ENCODE data around the gene PRPS1. TPM values are rescaled to one million over a fixed set of nuclear protein-coding genes. Genes with fewer than 3 reads are reported as not detected.

Gene PRPS1
- total RNA-seq, 2 experiments from 2014 or later, result 57.1 to 80.0 TPM

DNA sequence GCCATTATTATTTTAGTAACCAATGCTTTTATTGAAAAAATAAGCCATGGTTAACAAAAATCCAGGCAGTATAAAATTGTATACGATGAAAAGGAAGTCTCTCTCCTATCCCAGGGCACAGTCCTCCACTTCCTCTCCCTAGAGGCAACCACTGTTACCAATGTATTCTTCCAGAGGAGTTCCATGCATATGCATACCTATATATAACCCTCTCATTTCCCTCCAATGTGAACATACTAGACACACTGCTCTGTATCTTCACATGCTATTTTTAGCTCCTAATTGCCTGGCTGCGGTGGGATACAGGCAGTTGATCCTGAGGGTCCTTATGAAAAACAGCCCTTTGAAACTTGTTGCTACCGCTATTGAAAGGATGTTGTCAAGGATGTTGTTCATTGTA lies 33.8 kb downstream of the PRPS1 start:
- CTCF ChIA-PET (ENCODE audit: unreplicated experiment), result interaction anchor here (1.3 kb wide), 1 partner anchor 115 kb away, joined by 3 read pairs; the partner anchor contains the start of gene NCBP2L
- BruUV-seq (replicated peaks), result no TSS peak
- Histone ChIP-seq H4K20me1 (ENCODE audit: insufficient read depth, low read length) (no peaks in the 10 kb centered on the region), H3K36me3 (ENCODE audit: insufficient read depth, low read length) (no peaks in the 10 kb centered on the region), H3K9me3 (ENCODE audit: low read length) (no peaks in the 10 kb centered on the region), H3K27ac (ENCODE audit: low read depth, low read length, poor library complexity, severe bottlenecking) (no peak overlapping the region), H3K9me2 (ENCODE audit: insufficient read depth, low read length) (no peaks in the 10 kb centered on the region), H3K4me3 (ENCODE audit: low read depth, low read length, poor library complexity, severe bottlenecking) (no peak overlapping the region), H3K4me2 (ENCODE audit: low read length) (no peak overlapping the region), H3K79me2 (ENCODE audit: insufficient read depth, low read depth, low read length) (no peaks in the 10 kb centered on the region), H3K4me1 (ENCODE audit: insufficient read depth, low read length, poor library complexity, severe bottlenecking) (no peaks in the 10 kb centered on the region), H2AFZ (ENCODE audit: low read length) (no peak overlapping the region)
- DNase-seq (ENCODE audit: low spot score), result no peak
- POLR2A ChIA-PET, result no interaction called here
- intact Hi-C loops (cut with micrococcal nuclease; ENCODE audit: unreplicated experiment), result loop anchor here (10.0 kb wide), 1 partner anchor 767 kb away; no protein-coding TSS in a partner anchor
- TF ChIP-seq CTCF (conservative IDR thresholded peaks at IDR 0.05; ENCODE audit: low read length) (no peak), EZH2phosphoT487 (IDR thresholded peaks at IDR 0.05; ENCODE audit: borderline replicate concordance, low read depth, low read length) (no peak)

GRCh38 chrX:107662824-107663223 lies 34.5 kb downstream of the PRPS1 start:
- H3K27ac ChIP-seq (ENCODE audit: low read depth, low read length, poor library complexity, severe bottlenecking), result no peak overlapping the region
- ChIA-PET CTCF (ENCODE audit: unreplicated experiment) (interaction anchor here (1.3 kb wide), 1 partner anchor 115 kb away, joined by 3 read pairs; the partner anchor contains the start of gene NCBP2L), POLR2A (no interaction called here)
- H3K79me2 ChIP-seq (ENCODE audit: insufficient read depth, low read depth, low read length), result no peaks in the 10 kb centered on the region
- no peaks in the 10 kb centered on the region for H3K4me1 ChIP-seq (ENCODE audit: insufficient read depth, low read length, poor library complexity, severe bottlenecking)
- TF ChIP-seq EZH2phosphoT487 (IDR thresholded peaks at IDR 0.05; ENCODE audit: borderline replicate concordance, low read depth, low read length) (no peak), CTCF (conservative IDR thresholded peaks at IDR 0.05; ENCODE audit: low read length) (no peak)
- H4K20me1 ChIP-seq (ENCODE audit: insufficient read depth, low read length), result no peaks in the 10 kb centered on the region
- no peak overlapping the region for H2AFZ ChIP-seq (ENCODE audit: low read length)
- H3K9me3 ChIP-seq (ENCODE audit: low read length), result no peaks in the 10 kb centered on the region
- DNase-seq (ENCODE audit: low spot score), result no peak
- H3K9me2 ChIP-seq (ENCODE audit: insufficient read depth, low read length), result no peaks in the 10 kb centered on the region
- no TSS peak for BruUV-seq (replicated peaks)
- no peak overlapping the region for H3K4me2 ChIP-seq (ENCODE audit: low read length)
- no peaks in the 10 kb centered on the region for H3K36me3 ChIP-seq (ENCODE audit: insufficient read depth, low read length)
- no peak overlapping the region for H3K4me3 ChIP-seq (ENCODE audit: low read depth, low read length, poor library complexity, severe bottlenecking)
- intact Hi-C loops (cut with micrococcal nuclease; ENCODE audit: unreplicated experiment), result loop anchor here (10.0 kb wide), 1 partner anchor 768 kb away; no protein-coding TSS in a partner anchor

DNA sequence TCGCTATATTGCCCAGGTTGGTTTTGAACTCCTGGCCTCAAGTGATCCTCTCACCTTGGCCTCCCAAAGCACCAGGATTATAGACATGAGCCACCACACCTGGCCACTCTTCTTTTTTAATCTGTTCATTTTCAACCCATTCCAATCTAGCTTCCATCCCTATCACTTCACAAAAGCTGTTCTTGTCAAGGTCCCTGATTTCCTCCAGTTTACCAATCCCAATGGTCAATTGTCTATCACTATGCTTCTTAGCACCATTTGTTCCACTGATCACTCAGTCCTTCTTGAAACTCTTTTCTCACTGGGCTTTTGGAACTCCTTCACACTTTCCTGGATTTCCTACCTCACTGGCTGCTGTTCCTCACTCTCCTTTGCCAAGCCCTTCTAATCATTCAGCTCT lies 38.6 kb downstream of the PRPS1 start:
- H4K20me1 ChIP-seq (ENCODE audit: insufficient read depth, low read length), result no peaks in the 10 kb centered on the region
- H3K79me2 ChIP-seq (ENCODE audit: insufficient read depth, low read depth, low read length), result no peaks in the 10 kb centered on the region
- no peak for DNase-seq (ENCODE audit: low spot score)
- TF ChIP-seq CTCF (conservative IDR thresholded peaks at IDR 0.05; ENCODE audit: low read length) (no peak), EZH2phosphoT487 (IDR thresholded peaks at IDR 0.05; ENCODE audit: borderline replicate concordance, low read depth, low read length) (no peak)
- no peak overlapping the region for H3K27ac ChIP-seq (ENCODE audit: low read depth, low read length, poor library complexity, severe bottlenecking)
- H3K9me3 ChIP-seq (ENCODE audit: low read length), result no peaks in the 10 kb centered on the region
- no peaks in the 10 kb centered on the region for H3K4me1 ChIP-seq (ENCODE audit: insufficient read depth, low read length, poor library complexity, severe bottlenecking)
- ChIA-PET CTCF (ENCODE audit: unreplicated experiment) (no interaction called here), POLR2A (interaction anchor here (0.7 kb wide), 1 partner anchor 15 kb away, joined by 3 read pairs; no protein-coding TSS in a partner anchor)
- no peak overlapping the region for H3K4me2 ChIP-seq (ENCODE audit: low read length)
- H3K36me3 ChIP-seq (ENCODE audit: insufficient read depth, low read length), result no peaks in the 10 kb centered on the region
- no peak overlapping the region for H2AFZ ChIP-seq (ENCODE audit: low read length)
- intact Hi-C loops (cut with micrococcal nuclease; ENCODE audit: unreplicated experiment), result loop anchor here (10.0 kb wide), 1 partner anchor 772 kb away; no protein-coding TSS in a partner anchor
- no peaks in the 10 kb centered on the region for H3K9me2 ChIP-seq (ENCODE audit: insufficient read depth, low read length)
- BruUV-seq (replicated peaks), result no TSS peak
- H3K4me3 ChIP-seq (ENCODE audit: low read depth, low read length, poor library complexity, severe bottlenecking), result no peak overlapping the region
